LNCaP clone FGC (cell line): Measurements from ENCODE around the gene WNT6.

Experiments used
- DNase-seq: peaks from one replicate; pipeline ENCODE4 v3.0.0-alpha.2; 2011; ENCODE audit warnings: low read depth
- H3K4me3 ChIP-seq: 2 replicates; pipeline ENCODE4 v1.5.1; 2011; ENCODE audit warnings: mild to moderate bottlenecking, low read depth, low read length, control low read depth
- TF ChIP-seq, protein P1 (sequence below): IDR thresholded peaks from 2 replicates; pipeline ENCODE4 v1.5.1; 2012; ENCODE audit warnings: mild to moderate bottlenecking; ENCODE audit not compliant: control insufficient read depth, insufficient read depth; ENCODE audit errors: extremely low read depth

The WNT6 gene

GRCh38 chr2:218885981-218886947, 26.7 kb downstream of the WNT6 start:
- no peak overlapping the region for H3K4me3 ChIP-seq
- TF ChIP-seq, protein P1, sequence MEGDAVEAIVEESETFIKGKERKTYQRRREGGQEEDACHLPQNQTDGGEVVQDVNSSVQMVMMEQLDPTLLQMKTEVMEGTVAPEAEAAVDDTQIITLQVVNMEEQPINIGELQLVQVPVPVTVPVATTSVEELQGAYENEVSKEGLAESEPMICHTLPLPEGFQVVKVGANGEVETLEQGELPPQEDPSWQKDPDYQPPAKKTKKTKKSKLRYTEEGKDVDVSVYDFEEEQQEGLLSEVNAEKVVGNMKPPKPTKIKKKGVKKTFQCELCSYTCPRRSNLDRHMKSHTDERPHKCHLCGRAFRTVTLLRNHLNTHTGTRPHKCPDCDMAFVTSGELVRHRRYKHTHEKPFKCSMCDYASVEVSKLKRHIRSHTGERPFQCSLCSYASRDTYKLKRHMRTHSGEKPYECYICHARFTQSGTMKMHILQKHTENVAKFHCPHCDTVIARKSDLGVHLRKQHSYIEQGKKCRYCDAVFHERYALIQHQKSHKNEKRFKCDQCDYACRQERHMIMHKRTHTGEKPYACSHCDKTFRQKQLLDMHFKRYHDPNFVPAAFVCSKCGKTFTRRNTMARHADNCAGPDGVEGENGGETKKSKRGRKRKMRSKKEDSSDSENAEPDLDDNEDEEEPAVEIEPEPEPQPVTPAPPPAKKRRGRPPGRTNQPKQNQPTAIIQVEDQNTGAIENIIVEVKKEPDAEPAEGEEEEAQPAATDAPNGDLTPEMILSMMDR, result no peak
- no peak for DNase-seq

DNA sequence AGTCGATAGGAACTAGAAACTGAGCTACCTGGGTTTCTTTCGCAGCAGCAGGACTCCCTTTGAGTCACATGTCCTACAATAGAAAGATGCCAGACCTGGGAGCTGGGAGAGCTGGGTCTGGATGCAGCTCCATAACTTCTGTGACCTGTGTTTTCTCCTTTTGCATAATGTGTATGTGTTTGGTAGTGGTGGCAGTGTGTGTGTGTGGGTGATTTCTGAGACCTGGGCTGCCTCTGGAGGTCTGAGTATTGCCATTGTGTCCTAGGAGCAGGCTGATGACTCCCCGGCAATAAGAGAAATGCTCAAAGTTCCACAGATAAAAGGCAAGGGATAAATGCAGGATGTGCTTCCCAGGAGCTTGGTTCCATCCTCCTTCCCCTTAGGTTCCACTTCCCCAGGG, 27.5 kb downstream of the WNT6 start:
- DNase-seq, result no peak
- TF ChIP-seq, protein P1, result no peak
- no peak overlapping the region for H3K4me3 ChIP-seq

DNA sequence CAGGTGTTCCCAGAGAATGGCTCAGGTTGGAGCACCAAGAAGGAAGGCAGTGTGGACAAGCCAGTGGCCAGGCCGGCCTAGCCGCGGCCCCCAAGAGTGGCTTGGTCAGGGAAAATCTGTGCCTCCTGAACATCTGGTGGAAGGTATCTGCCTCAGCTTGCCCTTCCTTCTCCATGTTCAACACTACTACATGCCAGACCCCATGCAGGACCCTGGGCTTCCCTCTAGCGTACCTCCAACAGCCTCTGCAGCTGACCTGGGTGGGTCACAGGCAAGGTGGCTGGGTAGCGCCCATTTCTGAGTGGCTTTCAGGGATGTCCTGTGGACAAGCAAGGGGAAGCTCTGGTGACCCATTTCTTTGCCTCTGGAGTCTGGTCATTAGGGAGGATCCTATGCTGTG, 28.7 kb downstream of the WNT6 start:
- DNase-seq, result no peak
- no peak overlapping the region for H3K4me3 ChIP-seq
- TF ChIP-seq, protein P1, result no peak

GRCh38 chr2:218889937-218890336, 30.3 kb downstream of the WNT6 start:
- no peak for DNase-seq
- no peak overlapping the region for H3K4me3 ChIP-seq
- TF ChIP-seq, protein P1, result no peak

GRCh38 chr2:218890369-218890768, 30.8 kb downstream of the WNT6 start:
- no peak for DNase-seq
- TF ChIP-seq, protein P1, result no peak
- no peak overlapping the region for H3K4me3 ChIP-seq

DNA sequence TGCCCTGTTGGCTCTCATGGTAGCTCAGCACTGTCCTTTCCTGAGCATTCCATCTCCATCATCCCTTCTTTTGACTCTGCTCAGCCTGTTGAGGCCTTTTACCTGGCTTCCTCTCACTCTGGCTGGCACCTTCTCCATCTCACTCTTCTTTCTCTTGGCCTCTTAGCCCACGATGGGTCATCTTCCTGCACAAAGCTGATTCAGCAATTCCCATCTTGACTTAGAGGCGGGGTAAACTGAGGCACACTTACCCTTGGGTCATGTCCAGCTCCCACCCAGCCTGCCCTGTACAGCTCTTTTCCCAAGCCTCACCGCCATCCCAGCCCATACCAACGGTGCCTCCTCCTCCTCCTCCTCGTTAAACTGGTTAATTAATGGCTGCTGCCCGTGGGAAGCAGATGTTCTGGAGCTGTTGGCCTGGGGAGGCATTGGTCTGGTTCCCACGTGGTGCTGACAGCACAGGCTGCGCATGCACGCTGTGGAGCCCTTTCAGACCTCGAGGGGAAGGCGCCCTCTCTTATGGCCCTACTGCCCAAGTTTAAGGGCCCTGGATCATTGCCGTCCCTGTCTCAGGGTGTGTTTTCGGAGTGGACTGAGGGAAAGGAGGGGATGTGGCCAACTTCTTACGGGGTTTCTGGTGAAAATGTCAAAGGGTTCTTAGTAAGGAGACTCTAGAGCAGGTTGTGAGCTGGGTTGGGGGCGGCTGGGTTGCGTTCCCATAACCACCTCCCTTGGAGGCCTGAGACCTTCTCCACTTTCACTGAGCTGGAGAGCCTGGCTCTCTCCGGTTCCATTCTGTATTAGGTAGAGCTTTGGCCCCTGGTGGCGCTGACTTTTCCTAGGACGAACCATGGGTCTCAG, 31.9 kb downstream of the WNT6 start:
- TF ChIP-seq, protein P1, result no peak
- DNase-seq, result no peak
- H3K4me3 ChIP-seq, result no peak overlapping the region
